ENCODE results near the gene LMOD1. TPM values are rescaled to one million over a fixed set of nuclear protein-coding genes. Genes with fewer than 3 reads are reported as not detected.

Gene LMOD1
- total RNA-seq, 1 donor from 2014 or later: 24.2 TPM

- no peak for TF ChIP-seq CTCF (IDR thresholded peaks at IDR 0.05)
- no peak overlapping the region for H3K27ac ChIP-seq
- ATAC-seq (no peak), DNase-seq (no peak)
- H3K4me3 ChIP-seq: no peak overlapping the region
- H3K4me1 ChIP-seq: peaks cover 8% of the 10 kb centered on the region
- H3K9me3 ChIP-seq: no peaks in the 10 kb centered on the region
- H3K27me3 ChIP-seq (ENCODE audit: low read depth): no peaks in the 10 kb centered on the region
- intact Hi-C loops (cut with DNase I): loop anchor here (10.0 kb wide), 1 partner anchor 80 kb away; no protein-coding TSS in a partner anchor
- no peaks in the 10 kb centered on the region for H3K36me3 ChIP-seq
These were observed 51.8 kb downstream of the LMOD1 start for GRCh38 chr1:201894343-201895119.

GRCh38 chr1:201893431-201893830 is 52.9 kb downstream of the LMOD1 start:
- ATAC-seq: no peak
- Histone ChIP-seq H3K4me1 (peaks cover 14% of the 10 kb centered on the region), H3K9me3 (no peaks in the 10 kb centered on the region), H3K27ac (no peak overlapping the region), H3K4me3 (no peak overlapping the region), H3K27me3 (ENCODE audit: low read depth) (no peaks in the 10 kb centered on the region), H3K36me3 (no peaks in the 10 kb centered on the region)
- DNase-seq: no peak
- intact Hi-C loops (cut with DNase I): loop anchor here (10.0 kb wide), 1 partner anchor 81 kb away; no protein-coding TSS in a partner anchor
- no peak for TF ChIP-seq CTCF (IDR thresholded peaks at IDR 0.05)

- Histone ChIP-seq H3K9me3 (no peaks in the 10 kb centered on the region), H3K4me1 (peaks cover 20% of the 10 kb centered on the region), H3K27ac (no peak overlapping the region), H3K27me3 (ENCODE audit: low read depth) (no peaks in the 10 kb centered on the region), H3K36me3 (no peaks in the 10 kb centered on the region), H3K4me3 (no peak overlapping the region)
- no peak for TF ChIP-seq CTCF (IDR thresholded peaks at IDR 0.05)
- DNase-seq (no peak), ATAC-seq (no peak)
- intact Hi-C loops (cut with DNase I): loop anchor here (10.0 kb wide), 1 partner anchor 83 kb away; no protein-coding TSS in a partner anchor
These were observed 54.1 kb downstream of the LMOD1 start for GRCh38 chr1:201892211-201892610.

GRCh38 chr1:201891451-201892045 is 54.8 kb downstream of the LMOD1 start:
- H3K27me3 ChIP-seq (ENCODE audit: low read depth): no peaks in the 10 kb centered on the region
- H3K36me3 ChIP-seq: no peaks in the 10 kb centered on the region
- DNase-seq: no peak
- no peak for TF ChIP-seq CTCF (IDR thresholded peaks at IDR 0.05)
- intact Hi-C loops (cut with DNase I): loop anchor here (10.0 kb wide), 1 partner anchor 83 kb away; no protein-coding TSS in a partner anchor
- H3K27ac ChIP-seq: no peak overlapping the region
- no peaks in the 10 kb centered on the region for H3K9me3 ChIP-seq
- no peak overlapping the region for H3K4me3 ChIP-seq
- no peak for ATAC-seq
- peaks cover 20% of the 10 kb centered on the region for H3K4me1 ChIP-seq

GRCh38 chr1:201890806-201891450 is 55.4 kb downstream of the LMOD1 start:
- ATAC-seq (no peak), DNase-seq (no peak)
- Histone ChIP-seq H3K36me3 (no peaks in the 10 kb centered on the region), H3K27me3 (ENCODE audit: low read depth) (no peaks in the 10 kb centered on the region), H3K9me3 (no peaks in the 10 kb centered on the region), H3K4me1 (peaks cover 15% of the 10 kb centered on the region), H3K4me3 (no peak overlapping the region), H3K27ac (no peak overlapping the region)
- intact Hi-C loops (cut with DNase I): loop anchor here (10.0 kb wide), 1 partner anchor 84 kb away; no protein-coding TSS in a partner anchor
- TF ChIP-seq CTCF (IDR thresholded peaks at IDR 0.05): no peak

Measured in lower lobe of right lung (tissue), 2 donors.